IMR-90 (cell line): ENCODE measurements around the gene ADAMTS12. TPM values are rescaled to one million over a fixed set of nuclear protein-coding genes. Genes with fewer than 3 reads are reported as not detected.

Experiments used
- ATAC-seq: fragments of 200-7000 bp; cut with Tn5 transposase; 2 replicates; pipeline ENCODE4 v1.9.1; 2020; ENCODE audit warnings: low read depth, mild to moderate bottlenecking, moderate library complexity
- BruUV-seq: library from RNA; stranded (reverse); fragments of 400-500 nt; replicated peaks from 2 replicates; lab custom pipeline; 2021; lab: Mats Ljungman, UMichigan
- CTCF ChIA-PET: fragments of 300-600 bp; formaldehyde crosslinking; extraction: SDS; loops from one replicate; lab custom pipeline; 2021; ENCODE audit warnings: antibody characterized with exemption; lab: Yijun Ruan, JAX
- POLR2A ChIA-PET: fragments of 300-600 bp; sonication (Branson Sonifier 250); formaldehyde crosslinking; loops from one replicate; lab custom pipeline; 2022; ENCODE audit warnings: antibody characterized with exemption; ENCODE audit not compliant: unreplicated experiment; lab: Charles Lee
- DNase-seq: peaks from one replicate; pipeline ENCODE4 v3.0.0; 2013
- H2AFZ ChIP-seq: replicated peaks from 2 replicates; pipeline ENCODE3; 2013; ENCODE audit warnings: low read length, mild to moderate bottlenecking; ENCODE audit not compliant: poor library complexity
- H2AK5ac ChIP-seq: 2 replicates; pipeline ENCODE4 v1.6.1; 2013; ENCODE audit warnings: low read depth, low read length, inconsistent platforms
- H2AK9ac ChIP-seq: replicated peaks from 2 replicates; pipeline ENCODE3; 2013; ENCODE audit warnings: mild to moderate bottlenecking, low read depth, low read length, moderate library complexity; ENCODE audit not compliant: poor library complexity
- H2BK120ac ChIP-seq: 2 replicates; pipeline ENCODE4 v1.6.1; 2013; ENCODE audit warnings: low read depth, low read length, inconsistent platforms
- H2BK15ac ChIP-seq: 3 replicates; pipeline ENCODE4 v1.6.1; 2013; ENCODE audit warnings: low read depth, low read length, inconsistent platforms
- H2BK20ac ChIP-seq: 2 replicates; pipeline ENCODE4 v1.6.1; 2013; ENCODE audit warnings: low read depth, mild to moderate bottlenecking, inconsistent platforms, low read length, moderate library complexity
- H2BK5ac ChIP-seq: 2 replicates; pipeline ENCODE4 v1.6.1; 2013; ENCODE audit warnings: mild to moderate bottlenecking, low read depth, low read length, inconsistent platforms; ENCODE audit not compliant: poor library complexity, severe bottlenecking
- H3K14ac ChIP-seq: replicated peaks from 2 replicates; pipeline ENCODE4 v1.6.1; 2013; ENCODE audit warnings: low read depth, low read length, inconsistent platforms
- H3K18ac ChIP-seq: 2 replicates; pipeline ENCODE4 v1.6.1; 2013; ENCODE audit warnings: low read depth, low read length, control low read depth
- H3K23ac ChIP-seq: 2 replicates; pipeline ENCODE4 v1.6.1; 2013; ENCODE audit warnings: low read depth, low read length, inconsistent platforms
- H3K27ac ChIP-seq: 2 replicates; pipeline ENCODE4 v1.5.1; 2013; ENCODE audit warnings: mild to moderate bottlenecking, control low read depth, low read length; ENCODE audit not compliant: insufficient read depth
- H3K27me3 ChIP-seq: 2 replicates; pipeline ENCODE4 v1.6.1; 2013; ENCODE audit warnings: low read length; ENCODE audit not compliant: control insufficient read depth, insufficient read depth
- H3K36me3 ChIP-seq: 2 replicates; pipeline ENCODE4 v1.6.1; 2013; ENCODE audit warnings: low read length, mixed read lengths; ENCODE audit not compliant: control insufficient read depth, insufficient read depth
- H3K4ac ChIP-seq: 2 replicates; pipeline ENCODE4 v1.6.1; 2013; ENCODE audit warnings: low read depth, low read length, inconsistent platforms
- H3K4me1 ChIP-seq: 2 replicates; pipeline ENCODE4 v1.6.1; 2013; ENCODE audit warnings: low read length, mixed read lengths; ENCODE audit not compliant: control insufficient read depth, insufficient read depth
- H3K4me2 ChIP-seq: 2 replicates; pipeline ENCODE4 v1.6.1; 2013; ENCODE audit warnings: low read depth, mild to moderate bottlenecking, control low read depth, low read length, moderate library complexity
- H3K4me3 ChIP-seq: 2 replicates; pipeline ENCODE4 v1.5.1; 2013; ENCODE audit warnings: low read depth, mild to moderate bottlenecking, control low read depth, low read length, moderate library complexity; ENCODE audit not compliant: insufficient read depth
- H3K56ac ChIP-seq: 2 replicates; pipeline ENCODE4 v1.6.1; 2013; ENCODE audit warnings: low read length, inconsistent platforms; ENCODE audit not compliant: insufficient read depth; ENCODE audit errors: extremely low read depth
- H3K79me1 ChIP-seq, 2 experiments: 2 replicates each; pipeline ENCODE4 v1.6.1; 2013; ENCODE audit warnings: low read length in 2 of 2, inconsistent platforms in 1 of 2, low read depth in 1 of 2
- H3K9ac ChIP-seq: 2 replicates; pipeline ENCODE4 v1.6.1; 2013; ENCODE audit warnings: low read depth, low read length, control low read depth
- H3K9me1 ChIP-seq: 2 replicates; pipeline ENCODE4 v1.6.1; 2013; ENCODE audit warnings: low read length, inconsistent platforms; ENCODE audit not compliant: insufficient read depth
- H3K9me3 ChIP-seq: 2 replicates; pipeline ENCODE4 v1.6.1; 2013; ENCODE audit warnings: low read length; ENCODE audit not compliant: control insufficient read depth, insufficient read depth
- H4K20me1 ChIP-seq: 2 replicates; pipeline ENCODE4 v1.6.1; 2013; ENCODE audit warnings: low read length, inconsistent platforms; ENCODE audit not compliant: insufficient read depth
- H4K5ac ChIP-seq: 2 replicates; pipeline ENCODE4 v1.6.1; 2013; ENCODE audit warnings: mild to moderate bottlenecking, low read depth, low read length, control low read depth
- H4K8ac ChIP-seq, 2 experiments: 2 replicates each; pipeline ENCODE4 v1.6.1; 2013; ENCODE audit warnings: low read depth in 2 of 2, low read length in 2 of 2, control low read depth in 1 of 2, inconsistent platforms in 1 of 2
- H4K91ac ChIP-seq: 2 replicates; pipeline ENCODE4 v1.6.1; 2013; ENCODE audit warnings: low read depth, low read length, inconsistent platforms; ENCODE audit not compliant: insufficient read depth
- BHLHE40 ChIP-seq: fragments of 150-350 bp; IDR thresholded peaks from 2 replicates; pipeline ENCODE4 v1.6.1; 2016; ENCODE audit warnings: mild to moderate bottlenecking, low read depth, low read length
- CEBPB ChIP-seq: IDR thresholded peaks from 2 replicates; pipeline ENCODE4 v1.6.1; 2012; ENCODE audit warnings: low read depth, low read length, improper control_type of control experiment
- CHD1 ChIP-seq: IDR thresholded peaks from 2 replicates; pipeline ENCODE4 v1.6.1; 2012; ENCODE audit warnings: low read depth, low read length, improper control_type of control experiment
- FOS ChIP-seq: fragments of 150-350 bp; IDR thresholded peaks from 2 replicates; pipeline ENCODE4 v1.6.1; 2016; ENCODE audit warnings: low read depth, low read length
- MAFK ChIP-seq: IDR thresholded peaks from 2 replicates; pipeline ENCODE4 v1.6.1; 2012; ENCODE audit warnings: low read depth, low read length, improper control_type of control experiment
- MAZ ChIP-seq: IDR thresholded peaks from 2 replicates; pipeline ENCODE4 v1.6.1; 2012; ENCODE audit warnings: low read depth, mild to moderate bottlenecking, low read length, improper control_type of control experiment, moderate library complexity, borderline replicate concordance
- MXI1 ChIP-seq: IDR thresholded peaks from 2 replicates; pipeline ENCODE4 v1.6.1; 2012; ENCODE audit warnings: low read depth, mild to moderate bottlenecking, low read length, moderate library complexity, borderline replicate concordance
- NFE2L2 ChIP-seq: fragments of 150-350 bp; IDR thresholded peaks from 2 replicates; pipeline ENCODE4 v1.6.1; 2016; ENCODE audit warnings: low read depth, mild to moderate bottlenecking, low read length
- POLR2A ChIP-seq: IDR thresholded peaks from 2 replicates; pipeline ENCODE4 v1.6.1; 2012; ENCODE audit warnings: mild to moderate bottlenecking, low read depth, low read length
- RAD21 ChIP-seq: IDR thresholded peaks from 2 replicates; pipeline ENCODE4 v1.6.1; 2012; ENCODE audit warnings: low read length, improper control_type of control experiment
- RCOR1 ChIP-seq: IDR thresholded peaks from 2 replicates; pipeline ENCODE4 v1.6.1; 2012; ENCODE audit warnings: mild to moderate bottlenecking, low read length, improper control_type of control experiment; ENCODE audit not compliant: insufficient replicate concordance
- RFX5 ChIP-seq: IDR thresholded peaks from 2 replicates; pipeline ENCODE4 v1.8.0; 2012; ENCODE audit warnings: low read depth, mild to moderate bottlenecking, low read length, moderate library complexity
- SMC3 ChIP-seq: fragments of 150-350 bp; IDR thresholded peaks from 2 replicates; pipeline ENCODE4 v1.6.1; 2016; ENCODE audit warnings: low read depth, mild to moderate bottlenecking, antibody characterized with exemption, low read length, moderate library complexity
- dilution Hi-C: fragments of 300-500 bp; cut with HindIII; formaldehyde crosslinking; loops from one replicate; pipeline ENCODE4 v1.14.3; 2018; ENCODE audit warnings: low sequenced_read_pairs; ENCODE audit not compliant: unreplicated experiment
- in situ Hi-C: fragments of 300-500 bp; cut with MboI; formaldehyde crosslinking; loops from 3 replicates; pipeline ENCODE4 v1.14.3; 2019; ENCODE audit warnings: low sequenced_read_pairs, inconsistent platforms, mixed read lengths
- intact Hi-C: fragments of 100-400 bp; cut with micrococcal nuclease; formaldehyde crosslinking; loops from 2 replicates; pipeline ENCODE4 v1.10.0; 2022
- polyA plus RNA-seq, 3 experiments: library from polyadenylated mRNA; depleted of rRNA; stranded (reverse); fragments of >200 nt; gene quantifications; 2 replicates each; pipeline ENCODE4 v1.2.3, GENCODE V29; 2012; ENCODE audit warnings: low replicate concordance in 1 of 3
- total RNA-seq: library from RNA; depleted of rRNA; stranded (reverse); fragments of >200 nt; gene quantifications from 2 replicates; pipeline ENCODE4 v1.2.3, GENCODE V29; 2012
- TF ChIP-seq, protein P1 (sequence below): fragments of 150-350 bp; IDR thresholded peaks from 2 replicates; pipeline ENCODE4 v1.6.1; 2017; ENCODE audit warnings: mild to moderate bottlenecking, antibody characterized with exemption, low read length, low read depth
- TF ChIP-seq, protein P2 (sequence below): fragments of 150-350 bp; IDR thresholded peaks from 2 replicates; pipeline ENCODE4 v1.6.1; 2016; ENCODE audit warnings: low read depth, mild to moderate bottlenecking, low read length, moderate library complexity, borderline replicate concordance
- TF ChIP-seq, protein P3 (sequence below): conservative IDR thresholded peaks from 2 replicates; pipeline ENCODE4 v1.5.1; 2012; ENCODE audit warnings: mild to moderate bottlenecking, low read depth, low read length, improper control_type of control experiment

The ADAMTS12 gene
- total and polyA plus RNA-seq, 2 of the 4 experiments (the other 2 are of a cell fraction): 27.3 to 51.3 TPM

DNA sequence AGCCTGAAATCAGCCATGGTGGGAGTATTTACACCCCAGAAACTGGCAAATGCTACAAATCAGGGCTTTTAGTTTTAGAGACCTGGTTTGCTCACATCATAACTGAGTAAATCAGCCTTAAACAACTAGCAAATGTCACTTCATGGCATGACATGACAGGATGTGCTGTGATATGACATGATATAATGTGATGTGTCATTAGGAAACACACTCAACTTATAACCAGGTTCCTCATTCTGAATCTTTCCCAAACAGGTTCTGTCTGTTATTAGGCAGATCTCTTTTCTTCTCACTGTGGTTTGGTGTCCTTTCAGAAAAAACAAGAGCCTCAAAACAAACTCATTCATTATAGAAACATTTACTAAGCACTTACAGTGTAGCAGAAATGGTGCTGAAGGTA is 90.5 kb downstream of the ADAMTS12 start:
- Histone ChIP-seq H2AK5ac (no peak overlapping the region), H4K8ac (no peak overlapping the region), H2BK20ac (no peak overlapping the region), H3K27ac (no peak overlapping the region), H3K79me1 (peaks cover 7 to 54% of the 10 kb centered on the region in 2 experiments; a peak in 3 of 4 replicates), H3K56ac (no peak overlapping the region), H3K4me2 (no peak overlapping the region), H3K23ac (no peak overlapping the region), H3K4me3 (no peak overlapping the region), H2AFZ (no peak overlapping the region), H4K91ac (no peak overlapping the region), H2BK120ac (no peak overlapping the region), H2AK9ac (no peak overlapping the region), H4K20me1 (no peaks in the 10 kb centered on the region), H3K4ac (no peak overlapping the region), H3K9me1 (peaks cover 2% of the 10 kb centered on the region; the same call in 1 of the 2 replicates), H4K5ac (no peak overlapping the region), H3K36me3 (no peaks in the 10 kb centered on the region; the same call in 1 of the 2 replicates), H2BK15ac (no peak overlapping the region), H3K9ac (no peak overlapping the region), H3K27me3 (no peaks in the 10 kb centered on the region), H2BK5ac (no peak overlapping the region), H3K4me1 (peaks cover 3% of the 10 kb centered on the region; the same call in 1 of the 2 replicates), H3K9me3 (no peaks in the 10 kb centered on the region), H3K18ac (no peak overlapping the region), H3K14ac (no peak overlapping the region; the same call in 1 of the 2 replicates)
- in situ Hi-C loops: no loop called here
- POLR2A ChIA-PET: no interaction called here
- dilution Hi-C loops: no loop called here
- DNase-seq: no peak
- intact Hi-C loops: no loop called here
- TF ChIP-seq CEBPB (no peak), FOS (no peak), RAD21 (no peak), BHLHE40 (no peak), MXI1 (no peak), POLR2A (no peak), RFX5 (no peak), MAZ (no peak), RCOR1 (no peak), MAFK (no peak), SMC3 (no peak), CHD1 (no peak), NFE2L2 (no peak)
- TF ChIP-seq, protein P1, sequence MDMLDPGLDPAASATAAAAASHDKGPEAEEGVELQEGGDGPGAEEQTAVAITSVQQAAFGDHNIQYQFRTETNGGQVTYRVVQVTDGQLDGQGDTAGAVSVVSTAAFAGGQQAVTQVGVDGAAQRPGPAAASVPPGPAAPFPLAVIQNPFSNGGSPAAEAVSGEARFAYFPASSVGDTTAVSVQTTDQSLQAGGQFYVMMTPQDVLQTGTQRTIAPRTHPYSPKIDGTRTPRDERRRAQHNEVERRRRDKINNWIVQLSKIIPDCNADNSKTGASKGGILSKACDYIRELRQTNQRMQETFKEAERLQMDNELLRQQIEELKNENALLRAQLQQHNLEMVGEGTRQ: no peak
- TF ChIP-seq, protein P2, sequence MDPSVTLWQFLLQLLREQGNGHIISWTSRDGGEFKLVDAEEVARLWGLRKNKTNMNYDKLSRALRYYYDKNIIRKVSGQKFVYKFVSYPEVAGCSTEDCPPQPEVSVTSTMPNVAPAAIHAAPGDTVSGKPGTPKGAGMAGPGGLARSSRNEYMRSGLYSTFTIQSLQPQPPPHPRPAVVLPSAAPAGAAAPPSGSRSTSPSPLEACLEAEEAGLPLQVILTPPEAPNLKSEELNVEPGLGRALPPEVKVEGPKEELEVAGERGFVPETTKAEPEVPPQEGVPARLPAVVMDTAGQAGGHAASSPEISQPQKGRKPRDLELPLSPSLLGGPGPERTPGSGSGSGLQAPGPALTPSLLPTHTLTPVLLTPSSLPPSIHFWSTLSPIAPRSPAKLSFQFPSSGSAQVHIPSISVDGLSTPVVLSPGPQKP: no peak
- TF ChIP-seq, protein P3, sequence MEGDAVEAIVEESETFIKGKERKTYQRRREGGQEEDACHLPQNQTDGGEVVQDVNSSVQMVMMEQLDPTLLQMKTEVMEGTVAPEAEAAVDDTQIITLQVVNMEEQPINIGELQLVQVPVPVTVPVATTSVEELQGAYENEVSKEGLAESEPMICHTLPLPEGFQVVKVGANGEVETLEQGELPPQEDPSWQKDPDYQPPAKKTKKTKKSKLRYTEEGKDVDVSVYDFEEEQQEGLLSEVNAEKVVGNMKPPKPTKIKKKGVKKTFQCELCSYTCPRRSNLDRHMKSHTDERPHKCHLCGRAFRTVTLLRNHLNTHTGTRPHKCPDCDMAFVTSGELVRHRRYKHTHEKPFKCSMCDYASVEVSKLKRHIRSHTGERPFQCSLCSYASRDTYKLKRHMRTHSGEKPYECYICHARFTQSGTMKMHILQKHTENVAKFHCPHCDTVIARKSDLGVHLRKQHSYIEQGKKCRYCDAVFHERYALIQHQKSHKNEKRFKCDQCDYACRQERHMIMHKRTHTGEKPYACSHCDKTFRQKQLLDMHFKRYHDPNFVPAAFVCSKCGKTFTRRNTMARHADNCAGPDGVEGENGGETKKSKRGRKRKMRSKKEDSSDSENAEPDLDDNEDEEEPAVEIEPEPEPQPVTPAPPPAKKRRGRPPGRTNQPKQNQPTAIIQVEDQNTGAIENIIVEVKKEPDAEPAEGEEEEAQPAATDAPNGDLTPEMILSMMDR: no peak
- BruUV-seq: no TSS peak
- CTCF ChIA-PET: no interaction called here
- no peak for ATAC-seq
